Naive thymus-derived CD8-positive, alpha-beta T cell (primary cell): ENCODE measurements around the gene ZEB2. TPM values are rescaled to one million over a fixed set of nuclear protein-coding genes. Genes with fewer than 3 reads are reported as not detected.

Experiments used
- ATAC-seq, 2 donors: fragments of 150-1000 bp; cut with Tn5 transposase in 1 of 2; sonication (Bioruptor Pico), chemical (Tn5 transposase) in 1 of 2; 1 replicate in 1 of 2; 2 replicates in 1 of 2; pipeline ENCODE4 v1.10.0; 2021; ENCODE audit warnings: mild to moderate bottlenecking in 2 of 2, moderate library complexity in 2 of 2
- POLR2A ChIA-PET: fragments of 350-600 bp; sonication (Branson Sonifier 250); formaldehyde crosslinking; loops from one replicate; lab custom pipeline; 2021; ENCODE audit warnings: antibody characterized with exemption; lab: Charles Lee
- DNase-seq, 10 donors: peaks; one replicate each; pipeline versions ENCODE4 v3.0.0 to v3.0.0-alpha.2; 2020 to 2022
- H3K27ac Mint-ChIP-seq, 10 donors: one replicate each; pipeline ENCODE4 v1.8.0; 2020 to 2022; ENCODE audit warnings: mild to moderate bottlenecking in 10 of 10, mixed read lengths in 10 of 10, moderate library complexity in 4 of 10, inconsistent platforms in 1 of 10
- H3K27me3 Mint-ChIP-seq, 5 donors: one replicate each; pipeline ENCODE4 v1.8.0; 2021 to 2022; ENCODE audit warnings: mixed read lengths in 5 of 5
- H3K36me3 Mint-ChIP-seq, 3 donors: one replicate each; pipeline ENCODE4 v1.8.0; 2020 to 2022; ENCODE audit warnings: mixed read lengths in 3 of 3, mild to moderate bottlenecking in 2 of 3, inconsistent platforms in 1 of 3
- H3K4me1 Mint-ChIP-seq, 4 donors: one replicate each; pipeline ENCODE4 v1.8.0; 2021 to 2022; ENCODE audit warnings: mixed read lengths in 4 of 4
- H3K4me3 Mint-ChIP-seq, 10 donors: one replicate each; pipeline ENCODE4 v1.8.0; 2020 to 2022; ENCODE audit warnings: mild to moderate bottlenecking in 10 of 10, mixed read lengths in 10 of 10, moderate library complexity in 6 of 10, inconsistent platforms in 1 of 10
- H3K9me3 Mint-ChIP-seq, 9 donors: one replicate each; pipeline ENCODE4 v1.8.0; 2020 to 2022; ENCODE audit warnings: mixed read lengths in 9 of 9, mild to moderate bottlenecking in 3 of 9, inconsistent platforms in 1 of 9, moderate library complexity in 1 of 9
- polyA plus RNA-seq, 3 donors: library from polyadenylated mRNA; unstranded; fragments of 300-500 nt; fragmentation: Illumina TruSeq; gene quantifications; one replicate each; pipeline ENCODE4 v1.2.3, GENCODE V29; 2021
- total RNA-seq, 8 experiments: library from RNA in 2 of 8; stranded (reverse) in 2 of 8; gene quantifications; one replicate each; pipeline ENCODE4 v1.2.3 and lab custom pipeline; 2021 to 2026

The ZEB2 gene
- total and polyA plus RNA-seq, 5 experiments from 2014 or later, result 0.08 to 18.8 (median 8.2) TPM

- peaks cover 0 to 4% (median 0%) of the 10 kb centered on the region in 3 donors for H3K36me3 Mint-ChIP-seq
- ATAC-seq (no peak), DNase-seq (no peak)
- H3K27ac Mint-ChIP-seq, result no peak overlapping the region
- H3K4me1 Mint-ChIP-seq, result peaks cover 0 to 12% (median 2%) of the 10 kb centered on the region in 4 donors
- H3K4me3 Mint-ChIP-seq, result no peak overlapping the region
- POLR2A ChIA-PET, result no interaction called here
- H3K9me3 Mint-ChIP-seq, result peaks cover 0 to 5% (median 0%) of the 10 kb centered on the region in 9 donors
- H3K27me3 Mint-ChIP-seq, result no peaks in the 10 kb centered on the region
These were observed 107.2 kb downstream of the ZEB2 start for GRCh38 chr2:144412709-144413108.

GRCh38 chr2:144411473-144411872 is 108.4 kb downstream of the ZEB2 start:
- Mint-ChIP-seq H3K9me3 (peaks cover 0 to 2% (median 0%) of the 10 kb centered on the region in 9 donors), H3K36me3 (no peaks in the 10 kb centered on the region), H3K27ac (no peak overlapping the region), H3K4me1 (peaks cover 0 to 20% (median 2%) of the 10 kb centered on the region in 4 donors), H3K27me3 (no peaks in the 10 kb centered on the region), H3K4me3 (no peak overlapping the region)
- no peak for ATAC-seq
- POLR2A ChIA-PET, result no interaction called here
- no peak for DNase-seq

GRCh38 chr2:144409241-144409640 is 110.7 kb downstream of the ZEB2 start:
- POLR2A ChIA-PET, result no interaction called here
- no peak overlapping the region for H3K4me3 Mint-ChIP-seq
- H3K9me3 Mint-ChIP-seq, result no peaks in the 10 kb centered on the region
- no peaks in the 10 kb centered on the region for H3K27me3 Mint-ChIP-seq
- H3K36me3 Mint-ChIP-seq, result no peaks in the 10 kb centered on the region
- no peak for DNase-seq
- no peak for ATAC-seq
- H3K27ac Mint-ChIP-seq, result no peak overlapping the region
- H3K4me1 Mint-ChIP-seq, result peaks cover 0 to 23% (median 2%) of the 10 kb centered on the region in 4 donors

DNA sequence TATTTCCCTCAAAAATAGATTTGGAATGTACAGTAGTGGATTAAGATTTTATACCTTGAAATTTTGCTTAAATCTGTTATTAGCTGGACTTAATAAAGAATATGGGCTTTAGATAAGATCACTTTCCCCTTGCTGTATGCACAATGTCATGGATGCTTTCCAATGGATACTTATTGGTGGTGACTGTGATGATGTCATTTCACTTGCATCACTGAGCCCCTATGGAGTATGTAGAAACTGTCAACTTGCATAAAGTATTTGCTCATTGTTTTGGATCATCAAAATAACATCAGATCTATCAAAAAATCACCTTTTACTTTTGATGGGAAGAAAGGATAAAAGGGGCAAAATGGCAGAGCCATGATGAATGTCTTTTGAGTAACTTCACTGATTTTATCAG is 112.7 kb downstream of the ZEB2 start:
- Mint-ChIP-seq H3K27me3 (no peaks in the 10 kb centered on the region), H3K4me3 (no peak overlapping the region), H3K36me3 (no peaks in the 10 kb centered on the region), H3K9me3 (no peaks in the 10 kb centered on the region), H3K4me1 (peaks cover 0 to 19% (median 1%) of the 10 kb centered on the region in 4 donors), H3K27ac (no peak overlapping the region)
- ATAC-seq (no peak), DNase-seq (no peak)
- POLR2A ChIA-PET, result no interaction called here

GRCh38 chr2:144405982-144406788 is 113.7 kb downstream of the ZEB2 start:
- DNase-seq, result no peak
- peak overlapping the region in 3 of 10 donors; percentile 3 to 28 (median 4) for H3K27ac Mint-ChIP-seq
- peaks cover 0 to 19% (median 1%) of the 10 kb centered on the region in 4 donors for H3K4me1 Mint-ChIP-seq
- no peaks in the 10 kb centered on the region for H3K27me3 Mint-ChIP-seq
- no peak for ATAC-seq
- H3K9me3 Mint-ChIP-seq, result no peaks in the 10 kb centered on the region
- POLR2A ChIA-PET, result no interaction called here
- no peaks in the 10 kb centered on the region for H3K36me3 Mint-ChIP-seq
- H3K4me3 Mint-ChIP-seq, result no peak overlapping the region

GRCh38 chr2:144405321-144405720 is 114.6 kb downstream of the ZEB2 start:
- POLR2A ChIA-PET, result no interaction called here
- peaks cover 0 to 1% (median 0%) of the 10 kb centered on the region in 3 donors for H3K36me3 Mint-ChIP-seq

DNA sequence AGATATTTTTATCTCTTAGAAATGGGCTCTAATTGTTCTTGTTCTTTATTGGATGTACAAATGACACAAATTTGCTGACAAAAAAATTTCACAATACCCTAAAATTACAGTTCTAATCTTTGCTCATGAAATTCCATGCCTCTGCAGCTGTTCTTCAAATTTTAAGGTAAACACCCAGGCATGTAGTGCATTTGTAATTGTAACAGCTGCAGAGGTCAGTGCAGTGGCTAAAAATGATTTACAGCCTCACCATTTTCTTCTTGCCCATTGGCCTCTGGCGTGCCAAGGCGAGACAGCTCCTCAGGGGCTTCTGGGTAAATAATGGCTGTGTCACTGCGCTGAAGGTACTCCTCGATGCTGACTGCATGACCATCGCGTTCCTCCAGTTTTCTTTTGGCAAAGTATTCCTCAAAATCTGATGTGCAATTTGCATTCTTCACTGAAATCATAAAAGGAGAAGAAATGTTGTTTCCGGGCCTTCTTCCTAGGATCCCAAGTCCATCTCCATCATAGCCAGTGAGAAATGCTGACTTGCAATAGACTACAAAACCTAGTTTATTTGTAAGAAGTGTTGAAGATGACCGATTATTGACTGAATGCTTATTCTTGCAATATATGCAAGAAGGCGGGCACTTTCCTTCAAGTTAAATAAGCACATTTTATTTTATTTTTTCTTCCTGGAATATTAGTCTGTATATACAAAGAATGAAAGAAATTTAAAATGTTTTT is 115.2 kb downstream of the ZEB2 start:
- H3K4me1 Mint-ChIP-seq, result peaks cover 0 to 19% (median 1%) of the 10 kb centered on the region in 4 donors
- no peak overlapping the region for H3K4me3 Mint-ChIP-seq
- H3K9me3 Mint-ChIP-seq, result no peaks in the 10 kb centered on the region
- H3K36me3 Mint-ChIP-seq, result peaks cover 0 to 1% (median 0%) of the 10 kb centered on the region in 3 donors
- ATAC-seq, result no peak
- no peak overlapping the region for H3K27ac Mint-ChIP-seq
- no peak for DNase-seq
- POLR2A ChIA-PET, result no interaction called here
- H3K27me3 Mint-ChIP-seq, result no peaks in the 10 kb centered on the region

More at GRCh38 chr2:144405321-144405720, 114.6 kb downstream of the ZEB2 start:
- DNase-seq, result no peak
- Mint-ChIP-seq H3K27me3 (no peaks in the 10 kb centered on the region), H3K4me3 (no peak overlapping the region), H3K9me3 (no peaks in the 10 kb centered on the region), H3K27ac (no peak overlapping the region), H3K4me1 (peaks cover 0 to 19% (median 1%) of the 10 kb centered on the region in 4 donors)
- ATAC-seq, result no peak

- no peak for DNase-seq
- H3K27me3 Mint-ChIP-seq, result no peaks in the 10 kb centered on the region
- no peak for ATAC-seq
- peak overlapping the region in 1 of 10 donors; percentile 52 for H3K4me3 Mint-ChIP-seq
- H3K27ac Mint-ChIP-seq, result no peak overlapping the region
- H3K36me3 Mint-ChIP-seq, result peaks cover 0 to 2% (median 0%) of the 10 kb centered on the region in 3 donors
- peaks cover 0 to 19% (median 1%) of the 10 kb centered on the region in 4 donors for H3K4me1 Mint-ChIP-seq
- POLR2A ChIA-PET, result no interaction called here
- no peaks in the 10 kb centered on the region for H3K9me3 Mint-ChIP-seq
These were observed 116.0 kb downstream of the ZEB2 start for GRCh38 chr2:144403933-144404332.

GRCh38 chr2:144402251-144402650 is 117.7 kb downstream of the ZEB2 start:
- H3K4me3 Mint-ChIP-seq, result no peak overlapping the region
- no peak for DNase-seq
- ATAC-seq, result no peak
- peaks cover 0 to 17% (median 1%) of the 10 kb centered on the region in 4 donors for H3K4me1 Mint-ChIP-seq
- no peaks in the 10 kb centered on the region for H3K27me3 Mint-ChIP-seq
- peaks cover 0 to 3% (median 0%) of the 10 kb centered on the region in 3 donors for H3K36me3 Mint-ChIP-seq
- no peak overlapping the region for H3K27ac Mint-ChIP-seq
- POLR2A ChIA-PET, result no interaction called here
- H3K9me3 Mint-ChIP-seq, result no peaks in the 10 kb centered on the region

- no peaks in the 10 kb centered on the region for H3K9me3 Mint-ChIP-seq
- POLR2A ChIA-PET, result no interaction called here
- H3K4me3 Mint-ChIP-seq, result no peak overlapping the region
- DNase-seq, result no peak
- peaks cover 0 to 3% (median 0%) of the 10 kb centered on the region in 3 donors for H3K36me3 Mint-ChIP-seq
- no peaks in the 10 kb centered on the region for H3K27me3 Mint-ChIP-seq
- H3K4me1 Mint-ChIP-seq, result peaks cover 0 to 10% (median 0%) of the 10 kb centered on the region in 4 donors
- no peak overlapping the region for H3K27ac Mint-ChIP-seq
- ATAC-seq, result no peak
These were observed 118.9 kb downstream of the ZEB2 start for GRCh38 chr2:144401036-144401435.

GRCh38 chr2:144396318-144396717 is 123.6 kb downstream of the ZEB2 start:
- Mint-ChIP-seq H3K27me3 (no peaks in the 10 kb centered on the region), H3K4me3 (no peak overlapping the region), H3K36me3 (peaks cover 0 to 3% (median 0%) of the 10 kb centered on the region in 3 donors), H3K9me3 (no peaks in the 10 kb centered on the region), H3K4me1 (peaks cover 0 to 3% (median 0%) of the 10 kb centered on the region in 4 donors), H3K27ac (no peak overlapping the region)
- POLR2A ChIA-PET, result no interaction called here
- no peak for ATAC-seq
- no peak for DNase-seq

- H3K36me3 Mint-ChIP-seq, result no peaks in the 10 kb centered on the region
- DNase-seq (no peak), ATAC-seq (no peak)
- H3K4me3 Mint-ChIP-seq, result no peak overlapping the region
- H3K27me3 Mint-ChIP-seq, result no peaks in the 10 kb centered on the region
- H3K4me1 Mint-ChIP-seq, result no peaks in the 10 kb centered on the region
- POLR2A ChIA-PET, result no interaction called here
- H3K9me3 Mint-ChIP-seq, result no peaks in the 10 kb centered on the region
- no peak overlapping the region for H3K27ac Mint-ChIP-seq
These were observed 129.4 kb downstream of the ZEB2 start for GRCh38 chr2:144390424-144391020.

DNA sequence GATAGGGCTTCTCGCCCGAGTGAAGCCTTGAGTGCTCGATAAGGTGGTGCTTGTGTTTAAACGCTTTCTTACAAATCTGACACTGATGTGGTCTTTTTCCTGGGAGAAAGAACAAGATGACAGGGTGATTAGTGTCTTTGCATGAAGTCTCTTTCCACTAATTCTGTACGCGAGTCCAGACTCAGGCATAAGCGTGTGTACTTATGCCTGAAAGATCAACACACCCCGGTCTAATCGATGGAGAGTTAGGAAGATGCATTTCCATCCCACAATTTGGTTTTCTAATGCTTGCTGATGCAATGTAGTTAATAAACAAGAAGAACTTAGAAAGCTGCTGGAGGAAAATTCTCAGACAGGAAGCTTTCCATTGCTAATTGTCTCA is 130.0 kb downstream of the ZEB2 start:
- DNase-seq (no peak), ATAC-seq (no peak)
- no peak overlapping the region for H3K4me3 Mint-ChIP-seq
- no peak overlapping the region for H3K27ac Mint-ChIP-seq
- H3K9me3 Mint-ChIP-seq, result no peaks in the 10 kb centered on the region
- H3K36me3 Mint-ChIP-seq, result no peaks in the 10 kb centered on the region
- no peaks in the 10 kb centered on the region for H3K4me1 Mint-ChIP-seq
- no peaks in the 10 kb centered on the region for H3K27me3 Mint-ChIP-seq
- POLR2A ChIA-PET, result no interaction called here
